GM23338 (cell line): ENCODE data around the gene UQCC2. TPM values are rescaled to one million over a fixed set of nuclear protein-coding genes. Genes with fewer than 3 reads are reported as not detected.

Source experiments
- ATAC-seq: fragments of 200-7000 bp; cut with Tn5 transposase; 3 replicates; pipeline ENCODE4 v1.9.1; 2020
- DNase-seq: peaks from one replicate; pipeline ENCODE4 v3.0.0-alpha.2; 2015; ENCODE audit warnings: low spot score
- H2AFZ ChIP-seq: fragments of 200-600 bp; sonication (generic); 2 replicates; pipeline ENCODE4 v1.8.0; 2016; ENCODE audit warnings: antibody characterized with exemption, mild to moderate bottlenecking, moderate library complexity
- H3F3A ChIP-seq: fragments of 200-600 bp; sonication (generic); replicated peaks from 2 replicates; pipeline ENCODE4 v1.8.0; 2017; ENCODE audit warnings: antibody characterized with exemption, mixed run types, low read depth
- H3K27ac ChIP-seq: fragments of 200-600 bp; sonication (generic); 2 replicates; pipeline ENCODE4 v1.6.1; 2016; ENCODE audit warnings: low read depth
- H3K27me3 ChIP-seq: fragments of 200-600 bp; sonication (generic); 2 replicates; pipeline ENCODE4 v1.8.0; 2016; ENCODE audit warnings: mild to moderate bottlenecking, mixed run types, moderate library complexity; ENCODE audit not compliant: insufficient read depth
- H3K36me3 ChIP-seq: fragments of 200-600 bp; sonication (generic); 2 replicates; pipeline ENCODE4 v1.8.0; 2016; ENCODE audit warnings: mild to moderate bottlenecking; ENCODE audit not compliant: insufficient read depth
- H3K4me1 ChIP-seq: fragments of 200-600 bp; sonication (generic); 2 replicates; pipeline ENCODE4 v1.8.0; 2016; ENCODE audit warnings: mild to moderate bottlenecking, moderate library complexity; ENCODE audit not compliant: insufficient read depth
- H3K4me2 ChIP-seq: fragments of 200-600 bp; sonication (generic); 2 replicates; pipeline ENCODE4 v1.7.1; 2017; ENCODE audit warnings: mixed run types
- H3K4me3 ChIP-seq: fragments of 200-600 bp; sonication (generic); 2 replicates; pipeline ENCODE4 v1.6.1; 2016; ENCODE audit warnings: mixed run types
- H3K79me2 ChIP-seq: fragments of 200-600 bp; sonication (generic); replicated peaks from 2 replicates; pipeline ENCODE4 v1.8.0; 2017; ENCODE audit warnings: mild to moderate bottlenecking; ENCODE audit not compliant: insufficient read depth
- H3K9me2 ChIP-seq: fragments of 200-600 bp; sonication (generic); 2 replicates; pipeline ENCODE4 v1.8.0; 2017; ENCODE audit not compliant: insufficient read depth
- H4K20me1 ChIP-seq: fragments of 200-600 bp; sonication (generic); replicated peaks from 2 replicates; pipeline ENCODE4 v1.8.0; 2017; ENCODE audit warnings: mild to moderate bottlenecking; ENCODE audit not compliant: insufficient read depth
- H3K27ac Mint-ChIP-seq: 2 replicates; pipeline ENCODE4 v1.8.0; 2020; ENCODE audit warnings: inconsistent platforms, mild to moderate bottlenecking, moderate library complexity, mixed read lengths
- H3K27me3 Mint-ChIP-seq: 3 replicates; pipeline ENCODE4 v1.8.0; 2022; ENCODE audit warnings: low read depth, mild to moderate bottlenecking, moderate library complexity, mixed read lengths, inconsistent platforms; ENCODE audit not compliant: insufficient read depth, poor library complexity
- H3K36me3 Mint-ChIP-seq: 3 replicates; pipeline ENCODE4 v1.8.0; 2021; ENCODE audit warnings: low read depth, mild to moderate bottlenecking, inconsistent platforms, moderate library complexity, mixed read lengths
- H3K4me1 Mint-ChIP-seq: 3 replicates; pipeline ENCODE4 v1.8.0; 2020; ENCODE audit warnings: mild to moderate bottlenecking, inconsistent platforms, mixed read lengths
- H3K4me3 Mint-ChIP-seq: 3 replicates; pipeline ENCODE4 v1.8.0; 2021; ENCODE audit warnings: moderate library complexity, mild to moderate bottlenecking, inconsistent platforms, mixed read lengths
- H3K9me3 Mint-ChIP-seq: 3 replicates; pipeline ENCODE4 v1.8.0; 2020; ENCODE audit warnings: moderate library complexity, mild to moderate bottlenecking, inconsistent platforms, mixed read lengths
- CREB1 ChIP-seq: fragments of 250-450 bp; sonication (Bioruptor Pico); IDR thresholded peaks from 2 replicates; pipeline ENCODE4 v1.5.0; 2020; ENCODE audit warnings: low read depth, mild to moderate bottlenecking, moderate library complexity
- EZH2 ChIP-seq: fragments of 200-600 bp; sonication (generic); IDR thresholded peaks from one replicate; pipeline ENCODE4 v1.8.0; 2017; ENCODE audit warnings: antibody characterized with exemption, mild to moderate bottlenecking, low read depth; ENCODE audit not compliant: unreplicated experiment
- EZH2phosphoT487 ChIP-seq: fragments of 200-600 bp; sonication (generic); IDR thresholded peaks from one replicate; pipeline ENCODE4 v1.8.1; 2018; ENCODE audit warnings: antibody characterized with exemption; ENCODE audit not compliant: unreplicated experiment
- JUNB ChIP-seq: IDR thresholded peaks from one replicate; pipeline ENCODE4 v1.6.1; 2016; ENCODE audit warnings: antibody characterized with exemption; ENCODE audit not compliant: unreplicated experiment
- NANOG ChIP-seq: IDR thresholded peaks from 2 replicates; pipeline ENCODE4 v1.6.1; 2016; ENCODE audit warnings: antibody characterized with exemption, borderline replicate concordance
- POLR2AphosphoS5 ChIP-seq: IDR thresholded peaks from 2 replicates; pipeline ENCODE4 v1.6.1; 2016; ENCODE audit warnings: antibody characterized with exemption, low read depth
- STAT1 ChIP-seq: IDR thresholded peaks from one replicate; pipeline ENCODE4 v1.6.1; 2016; ENCODE audit warnings: antibody characterized with exemption; ENCODE audit not compliant: unreplicated experiment
- ZNF114 ChIP-seq: fragments of 250-450 bp; sonication (Bioruptor Pico); IDR thresholded peaks from 2 replicates; pipeline ENCODE4 v1.5.0; 2020; ENCODE audit warnings: mild to moderate bottlenecking, moderate library complexity
- ZNF331 ChIP-seq: fragments of 250-450 bp; sonication (Bioruptor Pico); IDR thresholded peaks from 2 replicates; pipeline ENCODE4 v1.5.0; 2020; ENCODE audit warnings: low read depth, mild to moderate bottlenecking, moderate library complexity
- polyA plus RNA-seq: library from polyadenylated mRNA; unstranded; fragments of >200 nt; fragmentation: Nextera tagmentation; extraction: Ambion mirVana; gene quantifications from 2 replicates; pipeline ENCODE4 v1.2.1, GENCODE V29; 2016
- total RNA-seq: library from RNA; depleted of rRNA; stranded (reverse); fragments of >200 nt; shearing (Covaris generic); gene quantifications from 2 replicates; pipeline ENCODE4 v1.2.3, GENCODE V29; 2014
- TF ChIP-seq, protein P1 (sequence below), 2 experiments: fragments of 200-600 bp in 1 of 2; sonication (generic) in 1 of 2; conservative IDR thresholded peaks; 2 replicates each; pipeline versions ENCODE4 v1.5.1 to v1.6.1; 2016 to 2017; ENCODE audit warnings: antibody characterized with exemption in 2 of 2, low read depth in 2 of 2, mild to moderate bottlenecking in 2 of 2, moderate library complexity in 1 of 2
- TF ChIP-seq, protein P2 (sequence below): IDR thresholded peaks from one replicate; pipeline ENCODE4 v1.6.1; 2018; ENCODE audit warnings: antibody characterized with exemption; ENCODE audit not compliant: unreplicated experiment
- TF ChIP-seq, protein P3 (sequence below): IDR thresholded peaks from 2 replicates; pipeline ENCODE4 v1.6.1; 2016; ENCODE audit warnings: antibody characterized with exemption

The UQCC2 gene
- total and polyA plus RNA-seq, 2 experiments from 2014 or later = 48.9 to 379 TPM

DNA sequence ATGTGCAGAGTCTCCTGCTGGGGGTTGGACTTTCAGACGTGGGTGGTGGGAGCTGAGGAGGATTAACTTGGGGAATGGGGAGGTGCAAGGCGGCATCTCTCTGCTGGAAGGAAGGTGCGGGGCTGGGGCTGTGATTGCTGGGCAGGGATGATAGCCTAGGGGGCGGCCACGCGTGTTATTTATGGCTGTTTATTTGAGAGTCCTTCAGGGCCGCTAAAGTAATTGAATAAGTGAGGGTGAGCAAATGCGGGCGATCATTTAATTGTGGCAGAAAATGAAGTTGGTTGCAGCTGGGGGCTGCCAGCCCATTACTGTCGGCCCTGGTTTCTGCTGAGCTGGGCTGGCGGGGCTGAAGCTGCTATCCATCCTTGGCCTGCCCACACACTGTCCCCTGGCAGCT lies 42.7 kb upstream of the UQCC2 start:
- H3K27me3 ChIP-seq = no peaks in the 10 kb centered on the region
- H3K36me3 Mint-ChIP-seq = no peaks in the 10 kb centered on the region
- H3F3A ChIP-seq = 0 out of 2 replicates have a peak, but pooled peaks cover 3% of the 10 kb centered on the region
- ATAC-seq (no peak), DNase-seq (no peak)
- no peak for TF ChIP-seq ZNF114 (CRISPR knock-in tag)
- no peak for TF ChIP-seq EZH2phosphoT487
- TF ChIP-seq JUNB = no peak
- TF ChIP-seq POLR2AphosphoS5 = no peak
- TF ChIP-seq CREB1 (CRISPR knock-in tag) = no peak
- no peak for TF ChIP-seq EZH2
- TF ChIP-seq, protein P1, sequence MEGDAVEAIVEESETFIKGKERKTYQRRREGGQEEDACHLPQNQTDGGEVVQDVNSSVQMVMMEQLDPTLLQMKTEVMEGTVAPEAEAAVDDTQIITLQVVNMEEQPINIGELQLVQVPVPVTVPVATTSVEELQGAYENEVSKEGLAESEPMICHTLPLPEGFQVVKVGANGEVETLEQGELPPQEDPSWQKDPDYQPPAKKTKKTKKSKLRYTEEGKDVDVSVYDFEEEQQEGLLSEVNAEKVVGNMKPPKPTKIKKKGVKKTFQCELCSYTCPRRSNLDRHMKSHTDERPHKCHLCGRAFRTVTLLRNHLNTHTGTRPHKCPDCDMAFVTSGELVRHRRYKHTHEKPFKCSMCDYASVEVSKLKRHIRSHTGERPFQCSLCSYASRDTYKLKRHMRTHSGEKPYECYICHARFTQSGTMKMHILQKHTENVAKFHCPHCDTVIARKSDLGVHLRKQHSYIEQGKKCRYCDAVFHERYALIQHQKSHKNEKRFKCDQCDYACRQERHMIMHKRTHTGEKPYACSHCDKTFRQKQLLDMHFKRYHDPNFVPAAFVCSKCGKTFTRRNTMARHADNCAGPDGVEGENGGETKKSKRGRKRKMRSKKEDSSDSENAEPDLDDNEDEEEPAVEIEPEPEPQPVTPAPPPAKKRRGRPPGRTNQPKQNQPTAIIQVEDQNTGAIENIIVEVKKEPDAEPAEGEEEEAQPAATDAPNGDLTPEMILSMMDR (conservative IDR thresholded peaks at IDR 0.05; ENCODE audit: low read depth in 2 of 2) = no peak
- TF ChIP-seq, protein P2, sequence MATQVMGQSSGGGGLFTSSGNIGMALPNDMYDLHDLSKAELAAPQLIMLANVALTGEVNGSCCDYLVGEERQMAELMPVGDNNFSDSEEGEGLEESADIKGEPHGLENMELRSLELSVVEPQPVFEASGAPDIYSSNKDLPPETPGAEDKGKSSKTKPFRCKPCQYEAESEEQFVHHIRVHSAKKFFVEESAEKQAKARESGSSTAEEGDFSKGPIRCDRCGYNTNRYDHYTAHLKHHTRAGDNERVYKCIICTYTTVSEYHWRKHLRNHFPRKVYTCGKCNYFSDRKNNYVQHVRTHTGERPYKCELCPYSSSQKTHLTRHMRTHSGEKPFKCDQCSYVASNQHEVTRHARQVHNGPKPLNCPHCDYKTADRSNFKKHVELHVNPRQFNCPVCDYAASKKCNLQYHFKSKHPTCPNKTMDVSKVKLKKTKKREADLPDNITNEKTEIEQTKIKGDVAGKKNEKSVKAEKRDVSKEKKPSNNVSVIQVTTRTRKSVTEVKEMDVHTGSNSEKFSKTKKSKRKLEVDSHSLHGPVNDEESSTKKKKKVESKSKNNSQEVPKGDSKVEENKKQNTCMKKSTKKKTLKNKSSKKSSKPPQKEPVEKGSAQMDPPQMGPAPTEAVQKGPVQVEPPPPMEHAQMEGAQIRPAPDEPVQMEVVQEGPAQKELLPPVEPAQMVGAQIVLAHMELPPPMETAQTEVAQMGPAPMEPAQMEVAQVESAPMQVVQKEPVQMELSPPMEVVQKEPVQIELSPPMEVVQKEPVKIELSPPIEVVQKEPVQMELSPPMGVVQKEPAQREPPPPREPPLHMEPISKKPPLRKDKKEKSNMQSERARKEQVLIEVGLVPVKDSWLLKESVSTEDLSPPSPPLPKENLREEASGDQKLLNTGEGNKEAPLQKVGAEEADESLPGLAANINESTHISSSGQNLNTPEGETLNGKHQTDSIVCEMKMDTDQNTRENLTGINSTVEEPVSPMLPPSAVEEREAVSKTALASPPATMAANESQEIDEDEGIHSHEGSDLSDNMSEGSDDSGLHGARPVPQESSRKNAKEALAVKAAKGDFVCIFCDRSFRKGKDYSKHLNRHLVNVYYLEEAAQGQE = no peak
- no peak for TF ChIP-seq NANOG
- TF ChIP-seq STAT1 = no peak
- no peak for TF ChIP-seq ZNF331 (CRISPR knock-in tag)
- TF ChIP-seq, protein P3, sequence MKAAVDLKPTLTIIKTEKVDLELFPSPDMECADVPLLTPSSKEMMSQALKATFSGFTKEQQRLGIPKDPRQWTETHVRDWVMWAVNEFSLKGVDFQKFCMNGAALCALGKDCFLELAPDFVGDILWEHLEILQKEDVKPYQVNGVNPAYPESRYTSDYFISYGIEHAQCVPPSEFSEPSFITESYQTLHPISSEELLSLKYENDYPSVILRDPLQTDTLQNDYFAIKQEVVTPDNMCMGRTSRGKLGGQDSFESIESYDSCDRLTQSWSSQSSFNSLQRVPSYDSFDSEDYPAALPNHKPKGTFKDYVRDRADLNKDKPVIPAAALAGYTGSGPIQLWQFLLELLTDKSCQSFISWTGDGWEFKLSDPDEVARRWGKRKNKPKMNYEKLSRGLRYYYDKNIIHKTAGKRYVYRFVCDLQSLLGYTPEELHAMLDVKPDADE = no peak
- no peaks in the 10 kb centered on the region for H3K9me2 ChIP-seq
- H3K27me3 Mint-ChIP-seq = peaks cover 10% of the 10 kb centered on the region
- peaks cover 8% of the 10 kb centered on the region for H3K4me1 Mint-ChIP-seq
- H2AFZ ChIP-seq = no peak overlapping the region
- no peaks in the 10 kb centered on the region for H3K4me1 ChIP-seq
- no peak overlapping the region for H3K4me3 ChIP-seq
- H4K20me1 ChIP-seq = no peaks in the 10 kb centered on the region
- no peaks in the 10 kb centered on the region for H3K36me3 ChIP-seq
- H3K9me3 Mint-ChIP-seq = no peaks in the 10 kb centered on the region; the same call in 2 of the 3 replicates
- no peak overlapping the region for H3K27ac Mint-ChIP-seq
- no peaks in the 10 kb centered on the region for H3K79me2 ChIP-seq
- no peak overlapping the region for H3K27ac ChIP-seq
- no peak overlapping the region for H3K4me2 ChIP-seq
- H3K4me3 Mint-ChIP-seq = no peak overlapping the region
